HG02981 (cell line): ENCODE data around the gene ARHGEF28.
A peak's percentile ranks its signal among the peaks of the same experiment; 100 is the strongest.

Experiments
- ATAC-seq: cut with Tn5 transposase; IDR thresholded peaks from one replicate; pipeline ENCODE4 v1.9.1; 2021; ENCODE audit warnings: mild to moderate bottlenecking, moderate library complexity; ENCODE audit not compliant: unreplicated experiment

Gene ARHGEF28

GRCh38 chr5:73896097-73896496, 270.1 kb downstream of the ARHGEF28 start:
- ATAC-seq = no peak

GRCh38 chr5:73896668-73897067, 270.7 kb downstream of the ARHGEF28 start:
- ATAC-seq = no peak

- no peak for ATAC-seq
Measured at GRCh38 chr5:73897893-73898292, 271.9 kb downstream of the ARHGEF28 start.

- peak; percentile 79 for ATAC-seq
Measured at GRCh38 chr5:73899055-73899454, 273.1 kb downstream of the ARHGEF28 start.

GRCh38 chr5:73899916-73900315, 273.9 kb downstream of the ARHGEF28 start:
- ATAC-seq = no peak

GRCh38 chr5:73900566-73900965, 274.6 kb downstream of the ARHGEF28 start:
- ATAC-seq = no peak

GRCh38 chr5:73901043-73901442, 275.0 kb downstream of the ARHGEF28 start:
- ATAC-seq = no peak

- ATAC-seq = no peak
Measured at GRCh38 chr5:73901455-73901854, 275.5 kb downstream of the ARHGEF28 start.

GRCh38 chr5:73902327-73903051, 276.5 kb downstream of the ARHGEF28 start:
- no peak for ATAC-seq

GRCh38 chr5:73903169-73903568, 277.2 kb downstream of the ARHGEF28 start:
- ATAC-seq = no peak

GRCh38 chr5:73906277-73906676, 280.3 kb downstream of the ARHGEF28 start:
- no peak for ATAC-seq

- ATAC-seq = no peak
Measured at GRCh38 chr5:73907164-73907563, 281.2 kb downstream of the ARHGEF28 start.

- ATAC-seq = no peak
Measured at GRCh38 chr5:73908395-73908794, 282.4 kb downstream of the ARHGEF28 start.

GRCh38 chr5:73908846-73909245, 282.9 kb downstream of the ARHGEF28 start:
- no peak for ATAC-seq

GRCh38 chr5:73909474-73909873, 283.5 kb downstream of the ARHGEF28 start:
- no peak for ATAC-seq

GRCh38 chr5:73911761-73912393, 285.9 kb downstream of the ARHGEF28 start:
- no peak for ATAC-seq

- no peak for ATAC-seq
Measured at GRCh38 chr5:73912821-73913271, 286.9 kb downstream of the ARHGEF28 start.

- ATAC-seq = no peak
Measured at GRCh38 chr5:73913971-73914370, 288.0 kb downstream of the ARHGEF28 start.

GRCh38 chr5:73915345-73915744, 289.3 kb downstream of the ARHGEF28 start:
- no peak for ATAC-seq

- ATAC-seq = no peak
Measured at GRCh38 chr5:73917433-73917832, 291.4 kb downstream of the ARHGEF28 start.

GRCh38 chr5:73917891-73918290, 291.9 kb downstream of the ARHGEF28 start:
- ATAC-seq = no peak

- no peak for ATAC-seq
Measured at GRCh38 chr5:73918791-73919221, 292.8 kb downstream of the ARHGEF28 start.
